Lower leg skin (tissue), 3 donors: ENCODE results near the gene RNGTT.
"Not testable (repeated sequence)": the region's sequence is repeated elsewhere in the genome, so short reads cannot be mapped to it uniquely, and the experiment has no call there.

ENCODE experiments used
- POLR2A ChIP-seq, 2 donors: fragments of 450-650 bp; IDR thresholded peaks; one replicate each; pipeline ENCODE4 v1.6.1; 2016 to 2017; ENCODE audit warnings: antibody characterized with exemption in 2 of 2, mild to moderate bottlenecking in 1 of 2, moderate library complexity in 1 of 2
- TF ChIP-seq, protein P1 (sequence below), 3 donors: fragments of 450-650 bp; IDR thresholded peaks; one replicate each; pipeline ENCODE4 v1.5.1; 2016; ENCODE audit warnings: antibody characterized with exemption in 3 of 3, mild to moderate bottlenecking in 3 of 3, moderate library complexity in 2 of 3

GRCh38 chr6:88907148-88907547 lies 56.3 kb downstream of the RNGTT start:
- TF ChIP-seq, protein P1, sequence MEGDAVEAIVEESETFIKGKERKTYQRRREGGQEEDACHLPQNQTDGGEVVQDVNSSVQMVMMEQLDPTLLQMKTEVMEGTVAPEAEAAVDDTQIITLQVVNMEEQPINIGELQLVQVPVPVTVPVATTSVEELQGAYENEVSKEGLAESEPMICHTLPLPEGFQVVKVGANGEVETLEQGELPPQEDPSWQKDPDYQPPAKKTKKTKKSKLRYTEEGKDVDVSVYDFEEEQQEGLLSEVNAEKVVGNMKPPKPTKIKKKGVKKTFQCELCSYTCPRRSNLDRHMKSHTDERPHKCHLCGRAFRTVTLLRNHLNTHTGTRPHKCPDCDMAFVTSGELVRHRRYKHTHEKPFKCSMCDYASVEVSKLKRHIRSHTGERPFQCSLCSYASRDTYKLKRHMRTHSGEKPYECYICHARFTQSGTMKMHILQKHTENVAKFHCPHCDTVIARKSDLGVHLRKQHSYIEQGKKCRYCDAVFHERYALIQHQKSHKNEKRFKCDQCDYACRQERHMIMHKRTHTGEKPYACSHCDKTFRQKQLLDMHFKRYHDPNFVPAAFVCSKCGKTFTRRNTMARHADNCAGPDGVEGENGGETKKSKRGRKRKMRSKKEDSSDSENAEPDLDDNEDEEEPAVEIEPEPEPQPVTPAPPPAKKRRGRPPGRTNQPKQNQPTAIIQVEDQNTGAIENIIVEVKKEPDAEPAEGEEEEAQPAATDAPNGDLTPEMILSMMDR (IDR thresholded peaks at IDR 0.05), result not testable (repeated sequence)
- not testable (repeated sequence) for TF ChIP-seq POLR2A (IDR thresholded peaks at IDR 0.05)
